ENCODE data around the gene UBE2F. TPM values are rescaled to one million over a fixed set of nuclear protein-coding genes. Genes with fewer than 3 reads are reported as not detected.

Gene UBE2F
- total RNA-seq, 1 experiment from 2014 or later = 62.1 TPM

- Mint-ChIP-seq H3K9me3 (no peaks in the 10 kb centered on the region), H3K36me3 (ENCODE audit: insufficient read depth in 1 of 3, low read depth in 3 of 3) (peaks cover 11 to 29% (median 20%) of the 10 kb centered on the region in 3 experiments), H3K27ac (peak overlapping the region in 1 of 3 experiments; percentile 20; a peak in 1 of 7 replicates), H3K4me3 (no peak overlapping the region), H3K27me3 (ENCODE audit: low read depth) (no peaks in the 10 kb centered on the region), H3K4me1 (peaks cover 27 to 29% of the 10 kb centered on the region in 2 experiments)
- Histone ChIP-seq H3K79me1 (ENCODE audit: insufficient read depth, low read depth, low read length, poor library complexity, severe bottlenecking) (peaks cover 13% of the 10 kb centered on the region), H3K23ac (ENCODE audit: insufficient read length, low read depth, low read length) (no peak overlapping the region), H4K20me1 (ENCODE audit: control insufficient read depth, insufficient read depth, insufficient read length) (peaks cover 2% of the 10 kb centered on the region), H4K5ac (ENCODE audit: insufficient read length, low read depth, low read length) (no peak overlapping the region), H2AK5ac (ENCODE audit: insufficient read length, low read length) (no peak overlapping the region), H2BK20ac (ENCODE audit: low read depth, low read length, poor library complexity, severe bottlenecking) (no peak overlapping the region), H3K14ac (ENCODE audit: insufficient read depth, low read length) (no peak overlapping the region), H2AFZ (ENCODE audit: low read length) (no peak overlapping the region), H3K4me2 (ENCODE audit: insufficient read depth, insufficient read length, low read length) (no peak overlapping the region), H3K27ac (ENCODE audit: insufficient read length, low read depth, low read length) (no peak overlapping the region), H3K27me3 (ENCODE audit: insufficient read depth, low read length) (no peaks in the 10 kb centered on the region), H3K4ac (ENCODE audit: low read depth, low read length) (no peak overlapping the region), H3K9me3 (ENCODE audit: control insufficient read depth, low read depth, low read length) (no peaks in the 10 kb centered on the region), H4K8ac (replicated peaks; ENCODE audit: insufficient read length, low read depth, low read length) (no peak overlapping the region), H3K56ac (ENCODE audit: insufficient read length, low read depth, low read length) (no peak overlapping the region), H3K23me2 (ENCODE audit: insufficient read length, low read depth, low read length, poor library complexity, severe bottlenecking) (peaks cover 1% of the 10 kb centered on the region), H2BK12ac (ENCODE audit: insufficient read length, low read depth, low read length) (no peak overlapping the region), H3T11ph (ENCODE audit: low read length) (no peak overlapping the region), H3K79me2 (ENCODE audit: insufficient read depth, low read length) (peaks cover 38% of the 10 kb centered on the region; the same call in 1 of the 2 replicates), H3K9ac (ENCODE audit: extremely low read depth, insufficient read length, low read length) (no peak overlapping the region), H4K91ac (ENCODE audit: insufficient read length, low read depth, low read length) (no peak overlapping the region), H2BK15ac (ENCODE audit: low read depth, low read length) (no peak overlapping the region), H3K4me1 (ENCODE audit: insufficient read depth, low read length) (peaks cover 6% of the 10 kb centered on the region; the same call in 1 of the 2 replicates), H3K18ac (ENCODE audit: insufficient read length, low read depth, low read length) (no peak overlapping the region), H2BK120ac (ENCODE audit: low read depth, low read length, poor library complexity, severe bottlenecking) (no peak overlapping the region), H2BK5ac (ENCODE audit: insufficient read length, low read length) (no peak overlapping the region)
- WGBS (ENCODE audit: extremely low coverage, insufficient read length, low lambda C conversion rate) = no CpG with 5 or more reads among the region's 10 CpGs
- DNase-seq = no peak
- no peak for TF ChIP-seq CTCF (conservative IDR thresholded peaks at IDR 0.05)
Measured at GRCh38 chr2:237972936-237973335, 6.1 kb downstream of the UBE2F start.

Measured in H9 (cell line).